ELF-1 (cell line): ENCODE measurements around the gene WDR88.
"Not testable (repeated sequence)": the region's sequence is repeated elsewhere in the genome, so short reads cannot be mapped to it uniquely, and the experiment has no call there.

Experiments used
- DNase-seq: peaks from one replicate; pipeline ENCODE4 v3.0.0-alpha.2; 2016; ENCODE audit warnings: low read depth, low spot score

The WDR88 gene

DNA sequence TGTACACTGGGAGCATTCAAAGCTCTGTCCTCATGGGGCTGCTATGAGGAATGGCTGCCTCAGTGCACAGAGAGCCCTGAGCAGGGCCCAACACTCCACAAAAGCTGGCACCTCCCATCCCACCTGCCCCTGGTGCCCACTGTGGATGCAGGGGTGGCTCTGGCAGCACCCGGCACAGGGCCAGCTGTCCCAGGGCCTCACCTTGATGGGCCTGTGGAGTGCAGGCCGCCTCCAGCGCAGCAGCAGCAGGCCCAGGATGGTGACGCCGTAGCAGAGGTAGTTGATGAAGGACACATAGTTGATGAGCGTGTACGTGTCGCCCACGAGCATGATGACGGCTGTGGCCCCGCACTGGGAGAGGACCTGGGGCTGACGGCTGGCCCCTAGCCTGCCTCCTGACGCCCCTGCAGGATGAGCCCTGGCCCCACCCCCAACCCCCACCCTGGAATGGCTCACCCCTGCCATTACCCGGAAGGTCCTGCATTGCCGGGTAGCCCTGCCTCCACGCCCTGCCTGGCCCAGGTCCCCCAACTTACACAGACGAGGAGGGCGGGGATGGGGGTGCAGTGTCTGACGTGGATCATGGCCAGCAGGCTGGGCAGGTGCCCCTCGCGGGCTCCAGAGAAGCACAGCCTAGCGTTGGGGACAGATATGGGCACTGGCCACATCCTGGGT is 78.5 kb downstream of the WDR88 start:
- DNase-seq, result no peak

DNA sequence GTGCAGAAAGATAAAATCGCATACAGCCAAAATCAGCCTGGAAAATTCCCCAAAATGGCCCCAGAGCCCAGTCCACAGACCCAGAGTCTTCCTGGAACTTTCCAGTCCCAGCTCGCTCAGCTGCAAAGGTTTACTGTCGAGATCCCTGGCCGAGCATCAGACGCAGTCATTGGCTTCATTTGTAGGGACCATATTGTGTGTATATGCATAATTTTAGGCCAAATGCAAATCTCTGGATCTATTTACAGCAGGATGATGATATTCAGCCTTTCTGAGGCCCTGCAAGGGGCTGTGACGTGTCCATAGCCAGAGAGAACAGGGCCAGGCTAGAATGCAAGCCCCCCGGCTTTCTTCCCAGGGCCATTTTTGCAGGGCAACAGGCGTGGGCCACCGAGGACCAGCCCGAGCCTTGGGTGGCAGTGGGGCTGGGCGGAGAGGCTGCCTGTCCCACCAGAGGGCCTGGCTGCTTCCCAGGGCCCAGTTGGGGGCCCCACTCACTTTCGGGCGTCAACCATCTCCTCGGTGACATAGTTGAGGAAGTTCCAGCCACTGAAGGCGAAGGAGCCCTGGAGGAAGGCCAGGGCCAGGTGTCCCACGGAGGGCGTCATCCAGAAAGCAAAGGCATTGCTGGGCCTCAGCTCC is 80.0 kb downstream of the WDR88 start:
- DNase-seq, result no peak

DNA sequence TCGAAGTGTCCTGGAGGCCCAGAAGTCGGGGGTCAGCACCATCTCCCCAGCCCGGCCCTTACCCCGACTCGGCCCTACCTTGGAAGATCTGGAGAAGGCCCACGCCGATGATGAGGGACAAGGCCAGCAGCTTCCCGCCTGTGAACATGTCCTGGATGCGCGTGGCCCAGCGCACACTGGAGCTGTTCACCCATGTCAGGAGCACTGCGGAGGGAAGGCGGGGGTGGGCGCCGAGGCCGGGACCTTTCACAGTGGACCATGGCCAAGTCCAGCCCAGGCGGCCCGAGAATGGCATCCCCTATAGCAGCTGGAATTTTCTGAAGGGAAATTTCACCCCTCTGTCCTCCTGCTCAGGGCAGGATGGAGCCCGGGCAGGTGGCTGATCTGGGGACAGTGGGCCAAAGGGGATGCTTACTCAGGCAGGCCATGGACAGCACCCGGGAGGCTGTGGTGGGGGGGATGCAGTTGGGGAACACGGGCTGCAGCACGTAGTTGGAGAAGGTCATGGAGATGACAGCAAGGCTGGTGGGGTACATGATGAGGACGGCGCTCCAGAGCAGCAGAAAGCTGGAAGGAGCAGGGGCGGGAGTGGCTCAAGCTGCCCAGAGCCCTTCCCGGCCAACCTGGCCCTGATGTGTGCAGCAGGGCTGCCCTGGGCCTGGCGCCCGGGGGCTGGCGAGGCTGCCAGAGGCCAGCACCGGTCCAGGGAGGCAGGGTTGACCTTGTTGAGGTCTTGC is 80.7 kb downstream of the WDR88 start:
- DNase-seq, result no peak

DNA sequence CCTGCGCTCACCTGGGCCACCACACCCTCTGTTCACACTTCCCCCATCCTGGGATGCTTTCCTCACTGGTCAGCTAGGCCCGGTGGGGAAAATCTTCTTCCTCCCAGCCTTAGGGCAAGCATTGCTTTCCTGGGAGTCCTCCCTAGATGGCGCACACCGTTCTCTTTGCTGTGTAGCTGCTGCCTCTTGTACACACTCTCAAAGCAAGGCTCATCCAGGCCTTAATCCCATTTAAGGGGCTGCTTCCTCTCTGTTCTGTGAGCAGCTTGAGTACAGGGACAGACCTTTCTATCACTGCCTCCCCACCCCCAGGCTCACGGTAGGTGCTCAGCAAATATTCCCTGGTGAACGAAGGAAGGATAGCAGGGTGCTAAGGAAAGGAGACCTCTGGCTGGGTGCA is 82.7 kb downstream of the WDR88 start:
- DNase-seq, result peak; percentile 72

DNA sequence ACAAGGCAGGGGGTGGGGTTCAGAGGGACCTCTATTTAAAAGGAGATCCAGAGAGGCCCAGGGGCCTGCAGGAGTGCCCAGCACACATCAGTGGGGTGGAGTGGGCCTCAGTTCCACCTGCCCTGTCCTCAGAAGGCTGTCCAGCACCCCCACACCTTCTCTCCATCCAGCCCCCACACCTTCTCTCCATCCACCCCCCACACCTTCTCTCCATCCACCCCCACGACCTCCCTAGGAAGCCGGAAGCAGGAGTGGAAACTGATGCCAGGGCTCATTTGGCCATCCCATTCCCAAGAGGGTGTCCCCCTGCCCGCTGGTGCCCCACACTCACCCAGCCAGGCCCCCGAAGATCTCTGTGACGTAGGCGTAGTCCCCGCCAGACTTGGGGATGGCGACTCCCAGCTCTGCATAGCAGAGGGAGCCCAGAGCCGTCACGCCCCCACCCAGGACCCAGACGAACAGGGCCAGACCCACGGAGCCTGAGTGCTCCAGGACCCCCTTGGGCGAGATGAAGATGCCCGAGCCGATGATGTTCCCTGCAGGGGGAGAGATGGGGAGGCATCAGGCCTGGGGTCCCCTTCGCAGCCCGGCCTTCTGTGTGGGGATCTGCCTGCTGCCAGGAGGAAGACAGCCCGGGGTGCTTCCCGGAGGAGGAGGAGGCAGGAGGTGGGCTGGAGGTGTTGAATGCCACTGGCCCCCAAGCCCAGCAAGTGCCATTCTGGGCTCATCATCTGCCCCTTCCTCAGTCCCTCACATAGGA is 83.7 kb downstream of the WDR88 start:
- DNase-seq, result no peak

DNA sequence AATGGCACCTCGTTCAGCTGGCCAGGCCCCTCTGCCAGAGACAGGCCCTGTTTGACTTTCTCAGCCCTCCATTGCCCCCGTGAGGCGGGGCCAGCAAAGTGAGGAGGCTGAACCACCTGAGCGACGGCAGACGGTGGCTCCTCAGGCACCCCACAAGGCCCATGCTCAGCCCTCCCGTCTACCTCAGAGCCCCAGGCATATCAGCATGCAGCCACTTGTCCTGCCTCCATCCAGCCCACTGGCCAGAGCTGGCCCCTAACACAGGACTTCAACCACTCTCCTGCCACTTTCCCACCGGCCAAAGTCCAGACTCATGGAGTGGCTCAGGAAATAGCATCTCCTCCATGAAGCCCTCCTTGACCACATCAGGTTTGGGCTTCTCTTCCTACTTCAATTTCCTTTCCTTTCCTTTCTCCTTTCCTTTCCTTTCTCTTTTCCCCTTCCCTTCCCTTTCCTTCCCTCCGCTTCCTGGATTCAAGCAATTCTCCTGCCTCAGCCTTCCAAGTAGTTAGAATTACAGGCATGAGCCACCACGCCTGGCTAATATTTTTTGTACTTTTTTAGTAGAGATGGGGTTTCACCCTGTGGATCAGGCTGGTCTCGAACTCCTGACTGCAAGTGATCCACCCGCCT is 84.4 kb downstream of the WDR88 start:
- DNase-seq, result peak; percentile 45

DNA sequence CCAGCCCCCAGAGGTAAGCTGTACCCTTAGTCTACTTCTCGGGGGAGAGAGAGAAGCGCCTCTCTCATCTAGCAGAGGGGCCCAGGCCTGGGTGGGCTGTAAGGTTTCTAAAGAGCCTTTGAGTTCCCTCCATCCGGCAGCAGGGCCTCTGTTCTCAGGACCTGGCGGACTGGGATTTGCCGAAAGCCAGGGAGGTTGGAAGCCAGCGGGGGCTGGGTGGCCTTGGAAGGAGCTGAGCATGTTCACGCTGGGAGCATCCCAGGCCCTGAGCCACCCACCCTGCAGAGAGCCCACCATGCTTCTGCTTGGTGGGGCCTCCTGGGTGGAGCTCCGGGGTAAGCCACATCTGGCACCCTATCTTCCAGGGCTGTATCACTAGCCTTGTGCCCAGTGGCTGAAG is 86.0 kb downstream of the WDR88 start:
- no peak for DNase-seq

DNA sequence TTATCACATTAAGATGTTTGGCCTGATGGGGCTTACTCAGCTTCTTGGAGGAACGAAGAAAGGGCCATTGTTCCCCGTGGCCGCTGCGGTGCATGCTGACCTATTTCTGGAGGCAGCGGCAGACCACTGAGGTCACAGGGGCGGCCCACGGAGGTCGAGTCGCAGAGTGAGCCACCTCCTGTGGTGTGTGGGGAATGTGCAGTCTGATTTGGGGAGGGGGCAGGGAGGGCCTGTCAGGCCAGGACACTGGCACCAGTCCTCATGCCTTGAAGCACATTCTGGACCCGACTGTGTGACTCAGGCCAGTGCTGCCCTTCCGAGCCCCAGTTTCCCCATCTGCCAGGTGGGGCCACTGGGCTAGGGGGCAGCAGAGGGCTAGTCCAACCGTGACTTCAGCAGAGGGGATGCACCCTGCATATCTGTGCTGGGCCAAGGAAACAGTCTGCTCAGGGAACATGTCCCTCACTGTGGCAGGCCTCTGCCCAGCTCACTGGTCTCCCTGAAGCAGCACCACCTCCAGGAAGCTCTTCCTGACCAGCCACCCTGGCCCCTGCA is 87.4 kb downstream of the WDR88 start:
- DNase-seq, result peak; percentile 39

DNA sequence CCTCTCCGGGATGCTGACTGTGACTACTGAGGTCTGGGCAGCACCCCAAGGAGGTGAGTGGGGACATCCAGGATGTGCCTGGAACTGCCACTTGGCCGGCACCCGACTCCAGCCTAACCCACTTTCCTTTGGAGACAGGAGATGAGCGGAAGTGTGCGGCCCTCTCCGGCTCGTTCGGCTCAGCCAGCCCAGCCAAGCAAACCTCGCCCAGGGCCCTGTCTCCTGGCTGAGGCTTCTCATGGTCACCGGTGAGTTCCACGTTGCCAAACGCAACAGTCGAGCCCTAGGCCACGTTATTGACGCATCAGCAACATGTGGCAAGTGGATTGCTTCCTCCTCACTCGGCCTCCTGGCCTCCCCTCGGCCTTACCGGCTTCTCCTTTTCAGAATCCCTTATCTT is 88.2 kb downstream of the WDR88 start:
- DNase-seq, result no peak

DNA sequence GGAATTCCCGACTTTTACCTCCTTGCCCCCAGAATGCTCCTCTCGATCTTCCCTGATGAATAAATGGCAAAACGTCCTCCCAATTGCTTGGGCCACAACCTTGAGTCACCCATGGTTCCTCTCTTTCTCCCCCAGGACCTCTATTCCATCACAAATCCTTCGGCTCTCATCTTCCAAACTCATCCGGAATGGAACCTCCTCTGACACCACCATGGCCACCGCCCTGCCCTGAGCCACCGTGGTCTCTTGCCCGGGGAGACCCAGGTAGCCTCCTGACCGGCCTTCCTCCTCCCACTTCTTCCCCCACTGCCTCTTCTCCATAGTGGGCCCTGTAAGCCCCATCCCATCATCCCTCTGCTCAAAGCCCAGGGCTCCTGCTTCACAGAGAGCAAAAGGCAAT is 88.8 kb downstream of the WDR88 start:
- DNase-seq, result no peak

DNA sequence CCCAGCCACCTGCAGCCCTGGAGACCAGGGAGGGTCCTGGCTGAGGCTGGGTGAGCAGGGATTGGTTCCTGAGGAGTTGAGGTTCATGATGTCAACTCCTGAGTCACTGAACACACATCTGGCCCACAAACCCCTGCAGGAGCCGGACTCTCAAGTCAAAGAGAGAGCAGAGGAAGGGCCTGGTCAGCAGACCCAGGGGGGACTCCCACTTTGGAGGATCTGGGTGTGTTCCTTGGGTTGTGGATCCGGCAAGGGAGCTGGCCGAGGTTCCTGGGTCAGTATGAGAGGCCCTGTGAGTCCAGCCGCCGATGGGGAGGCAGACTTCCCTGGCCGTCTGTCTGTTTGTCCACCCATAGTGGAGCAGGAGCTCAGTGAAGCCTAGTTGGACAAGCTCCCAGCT is 89.7 kb downstream of the WDR88 start:
- DNase-seq, result no peak

DNA sequence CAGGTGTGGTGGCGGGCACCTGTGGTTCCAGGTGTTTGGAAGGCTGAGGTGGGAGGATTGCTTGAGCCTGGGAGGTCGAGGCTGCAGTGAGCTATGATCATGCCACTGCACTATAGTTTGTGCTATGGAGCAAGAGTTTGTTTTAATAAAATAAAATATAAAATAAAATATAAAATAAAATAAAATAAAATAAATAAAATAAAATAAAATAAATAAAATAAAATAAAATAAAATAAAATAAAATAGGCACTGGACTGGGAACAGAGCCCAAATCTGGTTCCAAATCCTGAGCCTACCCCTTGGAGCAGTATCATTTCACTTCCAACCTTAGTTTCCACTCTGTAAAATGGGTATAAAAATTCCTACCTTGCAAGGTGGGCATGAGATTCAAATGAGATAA is 90.3 kb downstream of the WDR88 start:
- not testable (repeated sequence) for DNase-seq

DNA sequence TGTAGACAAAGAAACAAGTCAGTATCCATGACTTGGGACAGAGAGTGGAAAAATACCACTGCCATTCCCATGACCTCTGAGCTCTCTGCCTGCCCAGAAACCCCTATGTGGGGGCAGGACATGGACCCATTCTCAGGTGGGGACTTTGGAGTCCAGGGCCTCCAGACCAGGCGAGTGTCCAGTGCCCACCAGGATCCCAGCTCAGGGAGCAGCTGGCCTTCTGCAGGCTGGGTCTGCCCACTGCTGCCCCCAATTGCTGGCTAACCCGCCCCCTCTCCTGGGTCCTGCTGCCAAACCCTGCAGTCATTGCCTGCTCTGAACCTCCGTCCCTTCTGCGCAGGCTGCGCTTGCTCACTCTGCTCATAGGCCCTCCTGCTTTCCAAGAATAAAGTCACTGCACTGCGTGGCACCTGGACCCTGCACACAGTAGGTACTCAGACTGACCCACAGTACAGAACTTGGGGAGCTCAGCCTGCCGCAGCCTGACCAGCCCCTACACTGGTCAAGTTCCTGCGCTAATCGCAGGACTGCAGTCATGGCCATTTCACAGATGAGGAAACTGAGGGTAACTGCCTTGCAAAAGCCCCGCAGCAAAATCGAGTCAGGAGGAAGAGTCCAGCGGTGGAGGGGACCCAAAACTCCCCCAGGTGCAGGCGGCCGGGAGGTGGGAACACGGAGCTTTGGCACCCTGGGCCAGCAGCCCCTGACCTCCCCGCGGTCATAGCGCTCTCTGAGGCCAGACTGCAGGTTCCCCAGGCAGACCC is 93.0 kb downstream of the WDR88 start:
- DNase-seq, result no peak
